ENCODE measurements around the gene TOPAZ1. TPM values are rescaled to one million over a fixed set of nuclear protein-coding genes. Genes with fewer than 3 reads are reported as not detected.

Gene TOPAZ1
- total and polyA plus RNA-seq, 7 donors: not detected

DNA sequence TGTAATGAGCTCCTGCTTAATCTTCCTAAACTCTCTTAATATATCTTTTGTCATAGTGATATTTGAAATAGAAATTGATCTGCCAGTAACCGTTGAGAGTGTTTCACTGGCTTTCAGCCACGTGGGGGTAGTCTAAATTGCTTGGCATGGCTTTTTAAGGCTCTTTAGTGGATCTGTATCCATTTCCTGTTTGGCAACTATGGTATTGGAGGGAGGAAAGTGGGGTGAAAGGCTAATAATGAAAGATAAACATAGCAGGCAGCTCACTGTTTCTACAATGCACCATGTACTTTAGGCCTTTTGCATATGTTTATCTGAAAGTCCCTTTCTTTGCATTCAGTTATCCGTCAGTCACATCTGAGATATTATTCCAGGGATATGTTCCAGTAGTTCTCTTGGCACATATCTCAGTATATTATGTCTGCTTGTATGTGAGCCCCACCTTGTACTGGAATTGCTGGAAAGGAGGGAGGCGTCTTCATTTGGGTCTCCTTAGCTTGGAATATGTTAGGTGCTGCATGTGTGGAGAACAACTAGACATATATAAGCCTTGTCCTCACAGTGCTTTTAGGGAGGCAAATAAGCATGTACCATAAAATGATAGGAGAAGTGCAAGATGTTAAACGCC is 10.8 kb downstream of the TOPAZ1 start:
- intact Hi-C loops (cut with DNase I): no loop called here
- DNase-seq: no peak

GRCh38 chr3:44259404-44259803 is 17.7 kb downstream of the TOPAZ1 start:
- Histone ChIP-seq H3K4me3 (no peak overlapping the region), H3K9me3 (peaks cover 0 to 1% (median 0%) of the 10 kb centered on the region in 4 donors), H3K27ac (no peak overlapping the region), H3K27me3 (no peaks in the 10 kb centered on the region), H3K4me1 (no peaks in the 10 kb centered on the region), H3K36me3 (no peaks in the 10 kb centered on the region)
- intact Hi-C loops (cut with DNase I): no loop called here
- WGBS, 2 donors: 97 to 98% methylated on average over 1 of the region's 1 CpG
- TF ChIP-seq EP300 (IDR thresholded peaks at IDR 0.05): no peak
- no peak for TF ChIP-seq POLR2A (IDR thresholded peaks at IDR 0.05)
- no peak for TF ChIP-seq POLR2AphosphoS5 (IDR thresholded peaks at IDR 0.05)
- TF ChIP-seq CTCF (IDR thresholded peaks at IDR 0.05): no peak
- DNase-seq: no peak

More for the DNA sequence above, 10.8 kb downstream of the TOPAZ1 start:
- H3K27ac ChIP-seq: no peak overlapping the region
- no peaks in the 10 kb centered on the region for H3K27me3 ChIP-seq
- H3K4me1 ChIP-seq: no peaks in the 10 kb centered on the region
- no peak overlapping the region for H3K4me3 ChIP-seq
- 30 to 60% methylated on average over 5 of the region's 5 CpGs for WGBS, 2 donors
- H3K9me3 ChIP-seq: peaks cover 0 to 9% (median 3%) of the 10 kb centered on the region in 4 donors
- H3K36me3 ChIP-seq: no peaks in the 10 kb centered on the region
- TF ChIP-seq CTCF (IDR thresholded peaks at IDR 0.05) (no peak), POLR2A (IDR thresholded peaks at IDR 0.05) (no peak), POLR2AphosphoS5 (IDR thresholded peaks at IDR 0.05) (no peak), EP300 (IDR thresholded peaks at IDR 0.05) (no peak)

DNA sequence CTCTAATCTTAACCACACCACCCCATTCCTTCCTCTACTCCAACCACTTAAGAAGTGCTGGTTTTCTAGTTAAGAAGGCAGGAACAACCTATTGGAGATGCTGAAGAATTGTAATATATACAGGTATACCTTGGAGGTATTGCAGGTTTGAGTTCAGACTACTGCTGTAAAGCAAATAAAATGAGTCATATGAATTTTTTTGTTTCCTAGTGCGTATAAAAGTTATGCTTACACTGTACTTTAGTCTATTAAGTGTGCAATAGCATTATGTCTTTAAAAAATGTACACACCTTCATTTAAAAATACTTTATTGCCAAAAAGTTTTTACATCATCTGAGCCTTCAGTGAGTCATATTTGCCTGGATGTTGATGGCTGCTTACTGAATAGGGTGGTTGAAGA is 22.5 kb downstream of the TOPAZ1 start:
- DNase-seq: no peak
- intact Hi-C loops (cut with DNase I): no loop called here
- Histone ChIP-seq H3K27me3 (no peaks in the 10 kb centered on the region), H3K9me3 (peaks cover 0 to 1% (median 0%) of the 10 kb centered on the region in 4 donors), H3K4me3 (no peak overlapping the region), H3K4me1 (no peaks in the 10 kb centered on the region), H3K27ac (no peak overlapping the region), H3K36me3 (no peaks in the 10 kb centered on the region)
- TF ChIP-seq EP300 (IDR thresholded peaks at IDR 0.05) (no peak), CTCF (IDR thresholded peaks at IDR 0.05) (no peak), POLR2A (IDR thresholded peaks at IDR 0.05) (no peak), POLR2AphosphoS5 (IDR thresholded peaks at IDR 0.05) (no peak)
- 20 to 67% methylated on average over 1 of the region's 1 CpG for WGBS, 2 donors

- Histone ChIP-seq H3K4me1 (no peaks in the 10 kb centered on the region), H3K36me3 (no peaks in the 10 kb centered on the region), H3K9me3 (peaks cover 0 to 1% (median 0%) of the 10 kb centered on the region in 4 donors), H3K27ac (no peak overlapping the region), H3K4me3 (no peak overlapping the region), H3K27me3 (no peaks in the 10 kb centered on the region)
- intact Hi-C loops (cut with DNase I): no loop called here
- no peak for DNase-seq
- WGBS, 2 donors: 72 to 87% methylated on average over 3 of the region's 3 CpGs
- TF ChIP-seq CTCF (IDR thresholded peaks at IDR 0.05) (no peak), POLR2AphosphoS5 (IDR thresholded peaks at IDR 0.05) (no peak), POLR2A (IDR thresholded peaks at IDR 0.05) (no peak), EP300 (IDR thresholded peaks at IDR 0.05) (no peak)
Observed at GRCh38 chr3:44265815-44266214, 24.1 kb downstream of the TOPAZ1 start.

DNA sequence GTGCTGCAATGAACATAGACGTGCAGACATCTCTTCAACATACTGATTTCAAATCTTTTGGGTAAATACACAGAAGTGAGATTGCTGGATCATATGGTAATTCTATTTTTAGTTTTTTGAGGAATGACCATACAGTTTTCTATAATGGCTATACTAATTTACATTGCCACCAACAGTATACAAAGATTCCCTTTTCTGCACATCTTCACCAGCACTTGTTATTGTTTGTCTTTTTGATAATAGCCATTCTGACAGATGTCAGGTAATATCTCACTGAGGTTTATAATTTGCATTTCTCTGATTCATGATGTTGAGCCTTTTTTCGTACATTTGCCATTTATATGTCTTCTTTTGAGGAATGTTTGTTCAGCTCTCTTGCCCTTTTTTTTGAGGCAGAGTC is 30.5 kb downstream of the TOPAZ1 start:
- 88% methylated on average over 2 of the region's 2 CpGs for WGBS, 2 donors
- H3K9me3 ChIP-seq: no peaks in the 10 kb centered on the region
- H3K36me3 ChIP-seq: no peaks in the 10 kb centered on the region
- no peak overlapping the region for H3K4me3 ChIP-seq
- TF ChIP-seq EP300 (IDR thresholded peaks at IDR 0.05) (no peak), POLR2A (IDR thresholded peaks at IDR 0.05) (no peak), POLR2AphosphoS5 (IDR thresholded peaks at IDR 0.05) (no peak), CTCF (IDR thresholded peaks at IDR 0.05) (no peak)
- H3K27me3 ChIP-seq: no peaks in the 10 kb centered on the region
- intact Hi-C loops (cut with DNase I): no loop called here
- no peak for DNase-seq
- H3K27ac ChIP-seq: no peak overlapping the region
- H3K4me1 ChIP-seq: no peaks in the 10 kb centered on the region
